ENCODE measurements around the gene ETS1.

DNA sequence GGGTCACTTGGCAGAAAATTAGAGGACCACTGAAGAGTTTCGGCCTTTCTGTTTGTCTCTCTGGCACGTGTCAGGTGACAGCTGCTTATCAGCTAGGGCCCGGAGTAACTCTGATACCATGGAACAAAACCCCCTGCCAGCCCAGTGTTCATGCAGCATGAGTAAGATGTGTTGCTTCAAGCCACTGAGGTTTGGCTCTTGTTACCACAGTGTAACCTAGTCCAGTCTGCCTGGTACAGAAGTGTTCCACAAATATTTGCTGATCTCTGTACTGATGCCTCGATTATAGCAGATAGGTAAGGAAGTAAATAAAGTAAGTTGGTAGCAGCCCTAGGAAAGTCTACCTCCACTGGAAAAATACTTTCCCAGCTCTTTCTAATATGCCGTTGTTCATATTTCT lies 20.5 kb upstream of the ETS1 start:
- TF ChIP-seq, protein P1, sequence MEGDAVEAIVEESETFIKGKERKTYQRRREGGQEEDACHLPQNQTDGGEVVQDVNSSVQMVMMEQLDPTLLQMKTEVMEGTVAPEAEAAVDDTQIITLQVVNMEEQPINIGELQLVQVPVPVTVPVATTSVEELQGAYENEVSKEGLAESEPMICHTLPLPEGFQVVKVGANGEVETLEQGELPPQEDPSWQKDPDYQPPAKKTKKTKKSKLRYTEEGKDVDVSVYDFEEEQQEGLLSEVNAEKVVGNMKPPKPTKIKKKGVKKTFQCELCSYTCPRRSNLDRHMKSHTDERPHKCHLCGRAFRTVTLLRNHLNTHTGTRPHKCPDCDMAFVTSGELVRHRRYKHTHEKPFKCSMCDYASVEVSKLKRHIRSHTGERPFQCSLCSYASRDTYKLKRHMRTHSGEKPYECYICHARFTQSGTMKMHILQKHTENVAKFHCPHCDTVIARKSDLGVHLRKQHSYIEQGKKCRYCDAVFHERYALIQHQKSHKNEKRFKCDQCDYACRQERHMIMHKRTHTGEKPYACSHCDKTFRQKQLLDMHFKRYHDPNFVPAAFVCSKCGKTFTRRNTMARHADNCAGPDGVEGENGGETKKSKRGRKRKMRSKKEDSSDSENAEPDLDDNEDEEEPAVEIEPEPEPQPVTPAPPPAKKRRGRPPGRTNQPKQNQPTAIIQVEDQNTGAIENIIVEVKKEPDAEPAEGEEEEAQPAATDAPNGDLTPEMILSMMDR (IDR thresholded peaks at IDR 0.05) = no peak
- TF ChIP-seq POLR2A (IDR thresholded peaks at IDR 0.05) (no peak), POLR2AphosphoS5 (IDR thresholded peaks at IDR 0.05) (peak; percentile 85)

Measured in prostate gland (tissue), 2 donors.